ENCODE data around the gene ASTN2. TPM values are rescaled to one million over a fixed set of nuclear protein-coding genes. Genes with fewer than 3 reads are reported as not detected.

Gene ASTN2
- total and polyA plus RNA-seq, 7 donors: 0.60 to 7.5 (median 2.2) TPM

DNA sequence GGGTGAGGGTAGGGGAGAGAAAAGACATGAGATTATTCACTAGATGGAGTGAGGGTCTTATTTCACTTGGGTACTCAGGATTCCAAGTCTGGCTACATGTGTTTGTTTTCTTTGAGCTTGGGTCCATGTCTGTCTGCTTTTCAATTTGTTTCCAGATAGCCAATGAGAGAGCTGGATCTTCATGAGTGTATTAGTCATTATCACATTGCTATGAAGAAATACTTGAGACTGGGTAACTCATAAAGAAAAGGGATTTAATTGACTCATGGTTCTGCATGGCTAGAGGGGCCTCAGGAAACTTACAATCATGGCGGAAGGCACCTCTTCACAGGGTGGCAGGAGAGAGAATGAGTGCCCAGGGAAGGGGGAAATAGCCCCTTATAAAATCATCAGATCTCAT is 924.5 kb downstream of the ASTN2 start:
- no peaks in the 10 kb centered on the region for H3K36me3 ChIP-seq
- DNase-seq: no peak
- H3K9me3 ChIP-seq: no peaks in the 10 kb centered on the region
- intact Hi-C loops (cut with DNase I): loop anchor here (10.0 kb wide), 1 partner anchor 54 kb away; no protein-coding TSS in a partner anchor
- 100% methylated on average over 1 of the region's 1 CpG for WGBS, 2 donors
- no peak for TF ChIP-seq EP300 (IDR thresholded peaks at IDR 0.05)
- TF ChIP-seq, protein P1, sequence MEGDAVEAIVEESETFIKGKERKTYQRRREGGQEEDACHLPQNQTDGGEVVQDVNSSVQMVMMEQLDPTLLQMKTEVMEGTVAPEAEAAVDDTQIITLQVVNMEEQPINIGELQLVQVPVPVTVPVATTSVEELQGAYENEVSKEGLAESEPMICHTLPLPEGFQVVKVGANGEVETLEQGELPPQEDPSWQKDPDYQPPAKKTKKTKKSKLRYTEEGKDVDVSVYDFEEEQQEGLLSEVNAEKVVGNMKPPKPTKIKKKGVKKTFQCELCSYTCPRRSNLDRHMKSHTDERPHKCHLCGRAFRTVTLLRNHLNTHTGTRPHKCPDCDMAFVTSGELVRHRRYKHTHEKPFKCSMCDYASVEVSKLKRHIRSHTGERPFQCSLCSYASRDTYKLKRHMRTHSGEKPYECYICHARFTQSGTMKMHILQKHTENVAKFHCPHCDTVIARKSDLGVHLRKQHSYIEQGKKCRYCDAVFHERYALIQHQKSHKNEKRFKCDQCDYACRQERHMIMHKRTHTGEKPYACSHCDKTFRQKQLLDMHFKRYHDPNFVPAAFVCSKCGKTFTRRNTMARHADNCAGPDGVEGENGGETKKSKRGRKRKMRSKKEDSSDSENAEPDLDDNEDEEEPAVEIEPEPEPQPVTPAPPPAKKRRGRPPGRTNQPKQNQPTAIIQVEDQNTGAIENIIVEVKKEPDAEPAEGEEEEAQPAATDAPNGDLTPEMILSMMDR (IDR thresholded peaks at IDR 0.05): no peak
- TF ChIP-seq POLR2AphosphoS5 (IDR thresholded peaks at IDR 0.05): no peak
- TF ChIP-seq POLR2A (IDR thresholded peaks at IDR 0.05): no peak
- peaks cover 0 to 7% (median 0%) of the 10 kb centered on the region in 4 donors for H3K4me1 ChIP-seq
- H3K4me3 ChIP-seq: no peak overlapping the region
- H3K27ac ChIP-seq: no peak overlapping the region
- no peaks in the 10 kb centered on the region for H3K27me3 ChIP-seq

DNA sequence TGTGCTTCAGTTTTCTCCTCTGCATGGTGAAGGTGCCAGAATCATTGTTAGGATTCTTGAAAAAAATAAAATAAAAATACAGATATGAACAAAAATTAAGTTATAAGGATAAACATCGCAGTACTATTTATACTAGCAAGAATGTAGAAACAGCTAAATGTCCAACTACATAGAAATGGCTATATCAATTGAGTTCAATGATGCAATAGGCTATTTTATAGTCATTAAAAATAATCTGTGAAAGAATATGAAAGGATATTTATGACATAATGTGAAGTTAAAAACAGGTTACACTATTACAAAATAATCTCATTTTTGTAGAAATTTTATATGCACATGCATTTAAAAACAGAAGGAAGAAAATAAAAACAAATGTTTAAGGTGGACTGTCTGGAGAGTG is 926.5 kb downstream of the ASTN2 start:
- intact Hi-C loops (cut with DNase I): no loop called here
- no peaks in the 10 kb centered on the region for H3K27me3 ChIP-seq
- no peak for DNase-seq
- no peak overlapping the region for H3K27ac ChIP-seq
- peaks cover 0 to 7% (median 0%) of the 10 kb centered on the region in 4 donors for H3K4me1 ChIP-seq
- H3K36me3 ChIP-seq: no peaks in the 10 kb centered on the region
- H3K4me3 ChIP-seq: no peak overlapping the region
- no peaks in the 10 kb centered on the region for H3K9me3 ChIP-seq
- TF ChIP-seq POLR2AphosphoS5 (IDR thresholded peaks at IDR 0.05) (no peak), EP300 (IDR thresholded peaks at IDR 0.05) (no peak), POLR2A (IDR thresholded peaks at IDR 0.05) (no peak)
- TF ChIP-seq, protein P1 (IDR thresholded peaks at IDR 0.05): no peak
- 91 to 99% methylated on average over 1 of the region's 1 CpG for WGBS, 2 donors

- no peak for DNase-seq
- WGBS, 2 donors: 88 to 94% methylated on average over 8 of the region's 8 CpGs
- no peak overlapping the region for H3K27ac ChIP-seq
- H3K9me3 ChIP-seq: no peaks in the 10 kb centered on the region
- no peaks in the 10 kb centered on the region for H3K36me3 ChIP-seq
- H3K4me1 ChIP-seq: no peaks in the 10 kb centered on the region
- no peak overlapping the region for H3K4me3 ChIP-seq
- no peak for TF ChIP-seq POLR2AphosphoS5 (IDR thresholded peaks at IDR 0.05)
- TF ChIP-seq EP300 (IDR thresholded peaks at IDR 0.05): no peak
- TF ChIP-seq, protein P1 (IDR thresholded peaks at IDR 0.05): no peak
- intact Hi-C loops (cut with DNase I): no loop called here
- H3K27me3 ChIP-seq: no peaks in the 10 kb centered on the region
These were observed 930.3 kb downstream of the ASTN2 start for GRCh38 chr9:116484492-116485061.

GRCh38 chr9:116483622-116484491 is 931.0 kb downstream of the ASTN2 start:
- H3K27me3 ChIP-seq: no peaks in the 10 kb centered on the region
- H3K4me1 ChIP-seq: no peaks in the 10 kb centered on the region
- no peaks in the 10 kb centered on the region for H3K36me3 ChIP-seq
- 87 to 92% methylated on average over 8 of the region's 8 CpGs for WGBS, 2 donors
- TF ChIP-seq POLR2A (IDR thresholded peaks at IDR 0.05): no peak
- TF ChIP-seq EP300 (IDR thresholded peaks at IDR 0.05): no peak
- TF ChIP-seq, protein P1 (IDR thresholded peaks at IDR 0.05): no peak
- TF ChIP-seq POLR2AphosphoS5 (IDR thresholded peaks at IDR 0.05): no peak
- no peaks in the 10 kb centered on the region for H3K9me3 ChIP-seq
- no peak overlapping the region for H3K27ac ChIP-seq
- no peak overlapping the region for H3K4me3 ChIP-seq
- intact Hi-C loops (cut with DNase I): no loop called here
- DNase-seq: no peak

Measured in sigmoid colon (tissue), 7 donors.